GM21737 (cell line): ENCODE data around the gene LDLRAD1.
"Not testable (repeated sequence)": the region's sequence is repeated elsewhere in the genome, so short reads cannot be mapped to it uniquely, and the experiment has no call there.

Experiments
- ATAC-seq: cut with Tn5 transposase; IDR thresholded peaks from one replicate; pipeline ENCODE4 v1.9.1; 2021; ENCODE audit warnings: mild to moderate bottlenecking, moderate library complexity; ENCODE audit not compliant: unreplicated experiment

The LDLRAD1 gene, protein sequence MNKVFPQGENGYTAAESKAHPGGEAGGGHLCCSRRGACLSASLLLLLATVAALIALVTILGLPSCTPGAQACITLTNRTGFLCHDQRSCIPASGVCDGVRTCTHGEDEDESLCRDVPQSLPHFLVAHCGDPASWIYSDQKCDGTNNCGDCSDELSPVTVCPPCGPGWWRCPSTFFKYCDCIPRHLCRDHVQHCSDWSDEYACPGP

DNA sequence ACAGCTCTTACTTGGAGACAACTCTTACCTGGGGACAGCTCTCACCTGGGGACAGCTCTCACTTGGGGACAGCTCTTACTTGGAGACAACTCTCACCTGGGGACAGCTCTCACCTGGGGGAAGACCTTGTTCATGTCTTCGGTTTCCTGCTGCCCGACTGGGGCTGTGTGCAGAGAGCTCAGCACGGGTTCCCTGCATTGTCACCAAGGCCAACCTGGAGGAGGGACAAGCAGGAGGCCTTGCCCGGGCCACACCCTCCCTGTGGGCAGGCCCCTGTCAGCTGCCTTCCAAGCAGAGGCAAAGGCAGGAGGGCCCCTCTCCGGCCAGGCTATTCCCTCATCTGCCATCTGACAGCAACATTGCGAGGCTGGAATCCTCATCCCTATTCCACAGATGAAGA lies at the start of gene LDLRAD1:
Gene LDLRAD1, minus strand, starts transcription at position 208 of the 400 bp plus-strand sequence. Its CDS starts 74 bp downstream, at position 134.
- ATAC-seq: no peak

DNA sequence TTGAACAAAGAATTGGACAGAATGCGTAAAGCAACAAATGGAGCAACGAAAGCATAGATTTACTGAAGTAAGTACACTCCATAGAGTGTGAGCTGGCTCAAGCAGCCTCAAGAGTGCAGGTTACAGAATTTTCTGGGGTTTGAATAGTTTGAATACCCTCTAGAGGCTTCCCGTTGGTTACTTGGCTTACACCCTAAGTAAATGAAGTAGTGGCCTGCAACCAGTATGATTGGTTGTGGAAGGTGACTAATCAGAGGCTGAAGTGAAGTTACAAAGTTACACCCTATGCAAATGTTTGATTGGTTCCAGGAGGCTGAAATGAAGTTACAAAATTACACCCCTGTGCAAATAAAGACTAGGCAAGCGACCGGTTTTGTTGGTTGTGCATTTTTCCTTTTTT lies 46.3 kb upstream of the LDLRAD1 start:
- ATAC-seq: no peak

DNA sequence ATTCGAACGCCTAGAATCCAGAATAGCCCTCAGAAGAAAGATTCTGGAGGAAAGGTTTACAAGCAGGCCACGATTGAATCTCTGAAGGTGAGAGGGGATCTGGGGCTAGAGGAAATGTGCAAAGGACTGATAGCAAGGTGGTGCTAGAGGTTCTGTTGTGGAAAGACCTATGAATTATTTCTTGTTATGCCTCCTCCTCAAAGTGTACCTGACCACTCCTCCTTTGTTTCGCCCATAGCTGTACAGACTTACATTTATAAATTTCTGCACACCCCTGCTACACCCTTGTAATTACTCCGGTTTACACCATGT lies 36.4 kb upstream of the LDLRAD1 start:
- no peak for ATAC-seq

DNA sequence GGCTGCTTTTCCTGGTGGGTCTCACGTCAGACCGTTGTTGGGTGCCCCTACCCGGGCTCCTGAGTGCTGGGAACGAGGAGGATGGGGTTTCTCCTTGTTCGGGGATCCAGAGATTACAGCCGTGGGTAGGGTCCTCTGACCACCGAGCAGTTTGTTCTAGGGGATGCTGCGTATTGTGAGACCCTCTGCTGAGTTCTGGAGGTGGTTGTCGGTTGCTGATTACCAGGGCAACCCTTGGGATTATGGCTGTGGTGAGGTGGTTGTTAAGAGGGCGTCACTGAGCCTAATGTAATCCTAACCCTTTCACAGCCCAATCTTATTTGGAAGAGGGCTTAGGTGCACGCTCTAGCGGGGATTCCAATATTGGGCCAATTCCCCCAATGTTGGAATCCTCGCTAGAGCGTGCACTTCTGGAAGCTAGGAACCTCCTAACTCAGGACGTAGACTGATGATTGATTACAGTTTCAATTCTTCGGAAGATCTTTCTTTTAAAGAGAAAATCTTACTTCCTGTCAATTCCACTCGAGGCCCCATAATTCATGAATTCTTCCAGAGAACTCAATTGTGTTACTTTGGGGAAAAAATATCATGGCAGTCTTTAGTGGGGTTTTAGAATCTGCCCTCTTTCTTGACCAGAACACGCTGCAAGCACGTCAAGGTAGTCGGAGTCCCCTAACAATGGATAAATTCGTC lies 35.9 kb upstream of the LDLRAD1 start:
- no peak for ATAC-seq

DNA sequence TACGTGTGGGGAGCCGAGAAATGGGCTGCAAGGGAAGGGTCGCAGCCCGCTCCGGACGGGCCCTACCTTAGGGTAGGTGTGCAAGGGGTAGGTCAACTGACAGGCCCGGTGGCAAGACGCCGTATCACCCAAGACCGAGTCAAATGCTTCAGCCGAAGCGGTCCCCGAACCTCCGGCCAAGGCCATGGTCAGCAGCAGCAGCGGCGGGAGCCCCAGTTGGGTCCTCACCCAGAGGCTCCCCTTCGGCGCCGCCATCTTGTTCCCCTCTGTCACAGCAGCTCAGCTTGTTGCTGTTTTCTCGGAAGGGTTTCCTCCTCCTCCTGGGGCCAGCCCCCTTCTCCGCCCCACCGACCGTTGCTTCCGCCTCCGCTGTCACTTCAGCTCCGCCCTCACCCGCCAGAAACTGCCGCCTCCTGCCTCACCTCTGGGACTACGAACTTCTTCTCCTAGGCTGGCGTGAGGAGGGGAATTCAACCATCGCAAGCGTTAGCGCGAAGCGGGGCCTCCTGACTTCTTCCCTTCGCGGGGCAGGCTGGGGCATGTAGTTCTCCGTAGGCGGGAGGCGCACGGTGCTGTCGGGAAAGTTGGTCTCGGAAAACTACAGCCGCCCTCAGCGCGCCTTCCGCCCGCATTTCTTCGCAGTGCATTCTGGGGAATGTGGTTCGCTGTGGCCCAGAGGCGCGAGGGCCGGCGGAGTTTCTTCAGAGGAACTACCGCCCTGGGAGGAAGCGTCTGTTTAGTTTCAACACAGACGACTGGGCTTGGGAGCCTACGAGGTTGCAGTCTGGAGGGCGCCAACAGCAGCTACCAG lies 35.2 kb upstream of the LDLRAD1 start, which contains the start of the genes TCEANC2 and TMEM59:
Gene TCEANC2, plus strand, starts transcription at position 675 of the 811 bp plus-strand sequence. CDS start 815 bp downstream, outside the sequence.
Gene TMEM59, minus strand, starts transcription at position 271 of the 811 bp plus-strand sequence. Its CDS starts 16 bp downstream, at position 255.
- peak; percentile 93 for ATAC-seq

DNA sequence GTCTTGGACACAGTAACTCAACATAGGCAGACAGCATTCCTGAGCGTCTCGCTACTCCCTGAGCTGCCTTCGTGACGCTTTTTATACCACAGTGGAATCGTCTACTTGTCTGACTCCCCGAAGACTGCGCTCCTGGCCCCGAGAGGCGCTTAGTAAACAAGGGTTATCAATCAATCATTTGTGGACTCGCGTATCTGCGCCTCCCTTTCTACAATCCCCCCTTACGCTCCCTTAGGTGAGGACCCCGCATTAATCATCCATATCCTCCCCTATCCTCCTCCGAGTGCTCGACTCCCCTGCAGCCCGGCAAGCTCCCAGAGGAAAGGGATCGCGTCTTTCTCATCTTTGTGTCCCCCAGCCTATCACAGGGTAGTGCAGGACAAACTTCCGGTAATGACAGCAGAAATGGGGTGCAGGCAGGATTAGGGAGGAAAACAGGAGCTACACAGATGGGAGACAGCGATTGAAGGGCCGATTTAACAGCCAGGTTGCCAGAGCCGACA lies 34.5 kb upstream of the LDLRAD1 start:
- peak; percentile 18 for ATAC-seq

DNA sequence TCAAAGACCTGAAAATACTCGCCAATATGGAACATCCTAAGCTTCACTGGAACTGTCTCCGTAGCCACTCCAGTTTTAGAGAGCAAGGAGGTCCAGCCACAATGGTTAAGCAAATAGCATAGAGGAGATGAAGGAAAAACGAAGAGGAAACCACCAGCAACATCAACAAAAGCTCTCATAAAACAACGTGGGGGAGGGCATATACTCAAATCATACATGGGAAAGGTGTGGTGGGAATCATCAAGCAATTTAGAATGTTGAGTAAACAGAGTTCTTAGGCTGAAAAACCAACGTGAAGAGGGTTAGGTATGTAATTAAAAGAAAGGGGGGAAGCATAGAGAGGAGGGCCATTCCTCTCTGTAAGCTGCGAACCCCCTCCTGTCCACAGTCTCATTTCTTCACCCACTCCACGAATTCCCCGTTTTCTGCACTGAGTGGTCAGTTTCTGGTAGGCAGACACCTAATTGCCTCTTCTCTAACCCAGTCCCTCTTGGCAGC lies 34.0 kb upstream of the LDLRAD1 start:
- no peak for ATAC-seq

DNA sequence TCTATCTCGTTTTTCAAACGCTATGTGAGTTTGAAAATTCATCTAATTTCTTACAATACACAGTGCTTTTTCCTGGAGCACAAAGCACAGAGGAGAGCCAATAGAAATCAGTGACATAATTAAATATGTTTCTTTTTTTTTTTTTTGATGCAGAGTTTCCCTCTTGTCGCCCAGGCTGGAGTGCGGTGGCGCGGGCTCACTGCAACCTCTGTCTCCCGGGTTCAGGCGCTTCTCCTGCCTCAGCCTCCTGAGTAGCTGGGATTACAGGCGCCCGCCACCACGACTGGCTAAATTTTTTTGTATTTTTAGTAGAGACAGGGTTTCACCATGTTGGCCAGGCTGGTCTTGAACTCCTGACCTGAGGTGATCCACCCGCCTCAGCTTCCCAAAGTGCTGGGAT lies 32.4 kb upstream of the LDLRAD1 start:
- not testable (repeated sequence) for ATAC-seq

DNA sequence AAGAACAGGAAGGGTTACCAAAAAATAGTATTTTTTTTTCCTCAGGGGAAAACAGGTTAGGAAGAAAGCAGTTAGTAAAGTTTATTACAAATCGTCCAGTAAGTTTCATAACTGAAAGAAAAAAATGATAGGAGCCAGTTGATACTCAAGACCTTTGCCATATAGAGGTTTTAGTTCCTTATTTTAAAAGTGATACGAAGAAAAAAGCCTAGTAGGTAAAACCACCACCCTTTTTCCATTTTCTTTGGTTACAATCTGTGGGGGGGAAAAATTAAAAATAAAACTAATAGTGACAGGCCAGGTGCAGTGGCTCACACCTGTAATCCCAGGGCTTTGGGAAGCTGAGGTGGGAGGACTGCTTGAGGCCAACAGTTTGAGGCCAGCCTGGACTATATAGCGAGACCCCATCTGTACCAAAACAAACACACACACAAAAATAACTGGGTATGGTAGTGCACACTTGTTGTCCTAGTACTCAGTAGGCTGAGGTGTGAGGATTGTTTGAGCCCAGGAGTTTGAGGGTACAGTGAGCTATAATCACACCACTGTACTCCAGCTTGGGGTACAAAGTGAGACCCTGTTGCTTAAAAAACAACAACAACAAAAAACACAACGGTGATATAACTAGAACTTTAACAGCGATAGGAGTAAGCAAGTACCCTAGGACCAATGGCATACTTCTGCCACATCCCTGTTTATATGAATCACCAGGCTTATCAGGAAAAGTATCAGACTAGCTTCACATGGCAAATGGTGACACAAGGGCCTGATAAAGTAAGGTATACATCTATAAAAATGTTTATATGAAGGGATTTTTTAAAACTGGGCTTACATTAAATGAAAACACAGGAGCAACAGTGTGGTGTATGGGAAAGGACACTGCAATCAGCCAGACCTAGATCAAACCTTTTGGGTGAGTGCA lies 29.7 kb upstream of the LDLRAD1 start:
- no peak for ATAC-seq

DNA sequence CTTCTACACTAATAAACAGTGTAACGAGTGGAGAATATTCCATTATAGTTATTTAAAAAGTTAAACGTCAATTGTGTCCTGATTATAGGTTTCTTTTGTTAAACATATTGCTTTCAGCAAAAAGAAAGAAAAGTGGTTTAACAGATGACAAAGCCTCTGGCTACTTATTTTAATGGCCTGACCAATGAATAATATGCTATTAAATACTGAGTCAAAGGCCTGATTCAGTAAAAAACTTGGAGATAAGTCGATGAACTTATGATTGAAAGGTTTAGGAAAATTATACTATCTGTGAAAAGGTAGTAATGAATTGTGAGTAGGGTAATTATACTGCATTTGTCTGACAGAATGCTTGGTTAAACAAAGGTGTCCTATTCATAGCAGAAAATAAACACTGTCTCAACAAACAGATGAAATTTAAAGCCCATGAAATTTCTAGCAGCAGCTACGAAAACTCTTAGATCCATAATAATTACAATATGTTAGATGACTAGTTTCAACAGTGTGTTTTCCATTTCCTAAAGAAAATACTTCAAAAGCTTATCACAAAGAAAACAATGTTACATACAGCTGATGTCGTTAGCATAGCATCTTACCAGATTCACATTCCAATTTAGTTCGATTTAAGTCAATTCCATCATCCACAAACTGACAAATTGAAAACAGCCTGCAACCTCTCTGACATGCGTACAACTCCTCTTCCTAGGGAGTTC lies 28.8 kb upstream of the LDLRAD1 start:
- ATAC-seq: no peak

DNA sequence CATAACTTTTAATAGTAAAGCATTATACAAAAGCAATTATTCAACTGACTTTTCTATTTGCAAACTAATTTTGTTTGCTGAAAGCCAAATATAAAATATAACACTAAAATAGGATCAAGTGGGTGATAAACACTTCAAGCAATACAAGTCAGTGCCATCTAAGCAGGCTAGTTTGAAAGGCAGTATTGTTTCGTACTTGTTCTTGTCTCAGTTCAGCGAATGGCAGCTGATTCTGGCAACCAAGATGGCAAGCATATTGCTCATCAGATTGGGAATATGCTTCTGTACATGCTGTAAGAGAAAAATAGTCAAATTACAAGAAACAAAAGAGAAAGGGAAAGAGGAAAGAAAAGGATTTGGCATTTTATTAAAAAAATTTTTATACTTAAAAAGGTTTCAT lies 27.5 kb upstream of the LDLRAD1 start:
- ATAC-seq: no peak

DNA sequence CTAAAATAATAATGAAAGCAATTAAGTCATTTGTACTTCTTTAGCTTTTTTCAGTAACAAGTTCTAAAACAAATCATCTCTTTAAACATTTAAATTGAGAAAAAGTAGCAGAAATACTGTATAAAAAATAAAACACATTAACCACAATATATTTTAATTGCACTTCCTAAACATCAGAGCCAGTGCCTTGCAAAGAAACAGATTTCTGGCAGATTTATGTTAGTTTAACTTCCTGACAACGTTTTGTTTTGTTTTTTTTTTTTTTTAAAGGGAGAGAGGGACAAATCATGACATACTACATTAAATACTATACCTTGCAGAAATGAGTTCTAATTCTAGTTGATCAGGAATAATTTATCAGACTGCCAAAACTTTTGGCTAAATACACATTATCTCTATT lies 23.8 kb upstream of the LDLRAD1 start:
- ATAC-seq: no peak

DNA sequence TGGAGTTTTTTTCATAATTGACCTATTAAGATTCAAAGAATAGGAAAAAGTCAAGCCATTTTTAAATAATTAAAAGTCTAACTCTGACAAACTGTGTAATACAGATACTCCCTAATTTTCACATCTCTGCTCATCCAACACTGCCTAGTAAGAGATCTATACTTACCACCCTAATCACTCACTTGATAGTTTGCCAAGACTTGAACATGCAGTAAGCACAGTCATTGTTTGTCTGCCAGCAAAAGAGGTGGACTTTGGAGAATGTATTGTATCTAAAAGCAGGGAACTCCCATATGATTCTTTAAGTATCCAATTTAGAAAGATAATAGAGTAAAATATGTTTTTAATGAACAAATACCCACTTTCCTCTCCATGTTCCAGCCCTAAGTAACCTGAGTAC lies 19.5 kb upstream of the LDLRAD1 start:
- ATAC-seq: no peak

DNA sequence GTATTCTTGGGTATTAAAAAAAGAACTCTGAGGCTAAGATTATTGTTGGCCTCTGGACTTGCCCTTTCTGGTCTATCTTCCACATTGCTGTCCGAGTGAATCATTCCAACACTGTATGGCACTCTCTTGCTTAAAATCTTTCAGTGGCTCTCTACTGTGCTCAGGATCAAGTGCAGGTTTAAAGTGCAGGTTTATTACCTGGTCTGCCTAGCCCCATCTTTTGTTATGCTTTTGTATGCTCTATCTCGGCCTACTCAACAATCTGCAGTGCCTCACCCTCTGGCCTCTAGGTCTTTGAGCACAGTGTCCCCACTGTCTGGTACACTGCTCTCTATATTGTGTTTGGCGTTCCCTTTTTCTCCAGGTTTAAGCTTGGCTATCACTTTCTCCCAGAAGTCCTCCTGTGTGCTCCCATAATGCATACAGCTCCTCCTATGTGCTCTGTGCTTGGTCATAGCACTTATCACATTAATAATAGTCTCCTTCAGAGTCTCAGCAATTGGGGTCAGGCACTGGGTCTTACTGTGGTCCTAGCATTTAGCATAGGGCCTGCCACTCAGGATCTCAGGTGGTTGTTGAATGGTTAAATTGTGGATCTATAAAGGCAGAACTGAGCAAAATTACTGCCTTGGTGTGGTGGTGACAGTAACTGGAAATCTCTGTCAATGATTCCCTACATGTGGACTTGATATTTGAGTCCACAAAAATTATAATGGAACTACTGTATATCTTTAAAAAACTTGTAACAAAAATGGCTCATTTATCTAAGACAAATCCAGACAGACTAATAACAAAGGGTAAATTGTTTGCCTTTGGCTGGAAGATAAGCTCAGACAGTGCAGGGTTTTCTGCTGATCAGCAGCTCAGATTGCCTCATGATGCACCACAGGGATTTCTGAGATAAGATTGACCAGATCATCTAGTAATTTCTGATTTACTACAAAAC lies 10.6 kb upstream of the LDLRAD1 start:
- no peak for ATAC-seq

DNA sequence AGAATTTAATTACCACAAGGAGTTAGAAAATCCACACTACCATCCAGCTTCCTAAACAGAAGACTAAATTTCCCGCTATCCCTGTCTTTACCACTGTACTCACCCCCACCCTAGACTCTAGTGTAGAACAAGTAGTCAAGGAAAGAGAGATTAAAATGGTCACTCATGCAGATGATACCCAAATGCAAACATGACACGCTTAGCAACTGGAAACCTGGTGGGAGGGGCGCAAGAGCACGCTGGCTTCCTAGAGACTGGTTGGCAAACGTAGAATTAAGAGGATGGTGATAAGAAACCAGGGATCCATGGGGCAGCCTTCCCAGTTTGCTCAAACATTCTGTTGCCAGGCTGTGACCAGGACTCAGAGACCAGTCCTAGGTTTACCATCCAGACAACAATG lies 9.9 kb upstream of the LDLRAD1 start:
- no peak for ATAC-seq

DNA sequence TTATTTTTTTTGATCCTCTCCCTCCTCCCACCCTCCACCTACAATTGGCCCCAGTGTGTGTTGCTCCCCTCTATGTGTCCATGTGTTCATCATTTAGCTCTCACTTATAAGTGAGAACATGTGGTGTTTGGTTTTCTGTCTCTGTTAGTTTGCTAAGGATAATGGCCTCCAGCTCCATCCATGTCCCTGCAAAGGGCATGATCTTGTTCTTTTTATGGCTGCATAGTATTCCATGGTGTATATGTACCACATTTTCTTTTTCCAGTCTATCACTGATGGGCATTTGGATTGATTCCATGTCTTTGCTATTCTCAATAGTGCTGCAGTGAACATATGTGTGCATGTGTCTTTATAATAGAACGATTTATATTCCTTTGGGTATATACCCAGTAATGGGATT lies 6.8 kb upstream of the LDLRAD1 start:
- not testable (repeated sequence) for ATAC-seq

DNA sequence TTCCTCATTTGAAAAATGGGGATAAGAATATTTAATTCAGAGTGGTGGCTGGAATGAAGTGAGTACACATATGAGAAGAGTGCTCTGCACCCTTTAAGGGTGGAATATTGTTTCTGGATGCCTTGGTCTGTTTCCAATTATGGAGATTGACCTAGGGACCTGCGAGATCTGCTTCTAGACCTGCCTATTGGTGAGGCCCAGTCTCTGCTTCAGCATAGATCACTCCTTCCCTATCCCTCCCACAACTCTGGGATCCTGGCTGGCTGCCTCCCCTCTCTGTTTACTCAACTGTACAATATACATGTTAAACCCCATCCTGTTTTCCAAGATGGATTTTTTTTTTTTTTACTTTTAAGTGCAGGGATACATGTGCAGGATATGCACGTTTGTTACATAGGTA lies 6.4 kb upstream of the LDLRAD1 start:
- ATAC-seq: no peak

DNA sequence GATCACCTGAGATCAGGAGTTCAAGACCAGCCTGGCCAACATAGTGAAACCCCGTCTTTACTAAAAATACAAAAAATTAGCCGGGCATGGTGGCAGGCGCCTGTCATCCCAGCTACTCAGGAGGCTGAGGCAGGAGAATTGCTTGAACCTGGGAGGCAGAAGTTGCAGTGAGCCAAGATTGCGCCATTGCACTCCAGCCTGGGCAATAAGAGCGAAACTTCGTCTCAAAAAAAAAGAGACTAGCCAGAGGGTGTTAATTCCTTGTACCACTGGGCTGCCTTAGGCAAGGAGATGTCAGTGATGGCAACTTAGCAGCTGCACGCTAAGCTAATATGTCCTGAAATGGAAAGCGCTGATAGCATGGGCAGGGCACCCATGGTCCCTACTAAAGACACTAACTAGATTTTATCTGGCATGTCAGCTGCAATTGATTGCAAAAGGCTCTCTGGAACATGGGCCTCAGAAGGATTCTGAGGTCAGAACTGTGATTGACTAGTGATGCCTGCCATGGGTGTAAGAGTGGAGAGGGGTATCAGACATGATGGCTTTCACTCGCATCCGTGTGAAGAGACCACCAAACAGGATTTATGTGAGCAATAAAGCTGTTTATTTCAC lies 1.7 kb upstream of the LDLRAD1 start:
- not testable (repeated sequence) for ATAC-seq
